ENCODE measurements around the gene LTB4R2. TPM values are rescaled to one million over a fixed set of nuclear protein-coding genes. Genes with fewer than 3 reads are reported as not detected.

LTB4R2 gene
- total RNA-seq, 1 experiment from 2014 or later: 15.0 TPM

- no TSS peak for BruUV-seq (replicated peaks)
- Histone ChIP-seq H3K4me3 (no peak overlapping the region), H3K36me3 (ENCODE audit: low read depth) (no peaks in the 10 kb centered on the region), H2AFZ (no peak overlapping the region), H3K79me2 (ENCODE audit: low read depth) (no peaks in the 10 kb centered on the region), H4K20me1 (ENCODE audit: insufficient read depth) (no peaks in the 10 kb centered on the region), H3K4me2 (no peak overlapping the region), H3K9me2 (ENCODE audit: insufficient read depth) (no peaks in the 10 kb centered on the region), H3K27me3 (ENCODE audit: insufficient read depth, low read depth) (no peaks in the 10 kb centered on the region), H3F3A (ENCODE audit: insufficient read depth, low read depth) (peaks cover 7% of the 10 kb centered on the region; the same call in 1 of the 2 replicates), H3K27ac (no peak overlapping the region), H3K4me1 (replicated peaks; ENCODE audit: insufficient read depth) (peaks cover 8% of the 10 kb centered on the region), H3K9me3 (ENCODE audit: insufficient read depth, low read depth) (no peaks in the 10 kb centered on the region)
- ChIA-PET CTCF (interaction anchor here (0.6 kb wide), 1 partner anchor 13 kb away, joined by 3 read pairs; no protein-coding TSS in a partner anchor), POLR2A (ENCODE audit: unreplicated experiment) (no interaction called here)
- no peak for DNase-seq
- intact Hi-C loops (cut with micrococcal nuclease; ENCODE audit: unreplicated experiment): no loop called here
- no peak for TF ChIP-seq EZH2 (IDR thresholded peaks at IDR 0.05; ENCODE audit: low read depth)
- TF ChIP-seq CTCF (conservative IDR thresholded peaks at IDR 0.05): no peak
These were observed 27.2 kb upstream of the LTB4R2 start for GRCh38 chr14:24282736-24283135.

- BruUV-seq (replicated peaks): no TSS peak
- Histone ChIP-seq H3K4me1 (replicated peaks; ENCODE audit: insufficient read depth) (peaks cover 5% of the 10 kb centered on the region), H3K4me2 (no peak overlapping the region), H3K36me3 (ENCODE audit: low read depth) (no peaks in the 10 kb centered on the region), H2AFZ (no peak overlapping the region), H3K79me2 (ENCODE audit: low read depth) (no peaks in the 10 kb centered on the region), H3K4me3 (no peak overlapping the region), H3K9me3 (ENCODE audit: insufficient read depth, low read depth) (no peaks in the 10 kb centered on the region), H3F3A (ENCODE audit: insufficient read depth, low read depth) (peaks cover 3% of the 10 kb centered on the region; the same call in 1 of the 2 replicates), H3K27ac (no peak overlapping the region), H3K27me3 (ENCODE audit: insufficient read depth, low read depth) (no peaks in the 10 kb centered on the region), H3K9me2 (ENCODE audit: insufficient read depth) (no peaks in the 10 kb centered on the region), H4K20me1 (ENCODE audit: insufficient read depth) (no peaks in the 10 kb centered on the region)
- POLR2A ChIA-PET (ENCODE audit: unreplicated experiment): no interaction called here
- no peak for TF ChIP-seq CTCF (conservative IDR thresholded peaks at IDR 0.05)
- intact Hi-C loops (cut with micrococcal nuclease; ENCODE audit: unreplicated experiment): no loop called here
- CTCF ChIA-PET: no interaction called here
- DNase-seq: no peak
These were observed 26.0 kb upstream of the LTB4R2 start for GRCh38 chr14:24283796-24284460.

GRCh38 chr14:24284501-24285035 lies 25.4 kb upstream of the LTB4R2 start:
- no peak overlapping the region for H3K4me2 ChIP-seq
- intact Hi-C loops (cut with micrococcal nuclease; ENCODE audit: unreplicated experiment): no loop called here
- H3K4me1 ChIP-seq (replicated peaks; ENCODE audit: insufficient read depth): no peaks in the 10 kb centered on the region
- no peak overlapping the region for H3K4me3 ChIP-seq
- CTCF ChIA-PET: no interaction called here
- no peak overlapping the region for H3K27ac ChIP-seq
- H3K79me2 ChIP-seq (ENCODE audit: low read depth): no peaks in the 10 kb centered on the region
- no peaks in the 10 kb centered on the region for H3K36me3 ChIP-seq (ENCODE audit: low read depth)
- H3K27me3 ChIP-seq (ENCODE audit: insufficient read depth, low read depth): no peaks in the 10 kb centered on the region
- H2AFZ ChIP-seq: no peak overlapping the region
- H3K9me2 ChIP-seq (ENCODE audit: insufficient read depth): no peaks in the 10 kb centered on the region
- DNase-seq: no peak
- no peaks in the 10 kb centered on the region for H4K20me1 ChIP-seq (ENCODE audit: insufficient read depth)
- POLR2A ChIA-PET (ENCODE audit: unreplicated experiment): no interaction called here
- no TSS peak for BruUV-seq (replicated peaks)
- H3F3A ChIP-seq (ENCODE audit: insufficient read depth, low read depth): no peaks in the 10 kb centered on the region
- no peak for TF ChIP-seq EZH2 (IDR thresholded peaks at IDR 0.05; ENCODE audit: low read depth)
- no peak for TF ChIP-seq CTCF (conservative IDR thresholded peaks at IDR 0.05)
- H3K9me3 ChIP-seq (ENCODE audit: insufficient read depth, low read depth): no peaks in the 10 kb centered on the region

Measured in PC-9 (cell line).